ENCODE measurements around the gene DOC2B. TPM values are rescaled to one million over a fixed set of nuclear protein-coding genes. Genes with fewer than 3 reads are reported as not detected.
A peak's percentile ranks its signal among the peaks of the same experiment; 100 is the strongest.
"Not testable (repeated sequence)": the region's sequence is repeated elsewhere in the genome, so short reads cannot be mapped to it uniquely, and the experiment has no call there.

DOC2B gene
- total RNA-seq, 1 experiment from 2014 or later = 2.7 TPM

GRCh38 chr17:225551-225950 lies 44.1 kb upstream of the DOC2B start:
- H3K9me3 Mint-ChIP-seq = no peaks in the 10 kb centered on the region; the same call in 1 of the 2 replicates
- H3K4me1 Mint-ChIP-seq = peaks cover 5% of the 10 kb centered on the region
- CTCF ChIA-PET = interaction anchor here (1.0 kb wide), 1 partner anchor 691 kb away, joined by 3 read pairs; no protein-coding TSS in a partner anchor
- DNase-seq (ENCODE audit: low spot score) (no peak), ATAC-seq (no peak)
- no peak overlapping the region for H3K4me3 Mint-ChIP-seq
- POLR2A ChIA-PET = no interaction called here
- H3K27me3 Mint-ChIP-seq (ENCODE audit: low read depth) = no peaks in the 10 kb centered on the region
- no peak overlapping the region for H3K27ac Mint-ChIP-seq
- TF ChIP-seq SOX15 (CRISPR knock-in tag; IDR thresholded peaks at IDR 0.05) (no peak), ATF6 (CRISPR knock-in tag; IDR thresholded peaks at IDR 0.05) (no peak), E2F4 (CRISPR knock-in tag; IDR thresholded peaks at IDR 0.05; ENCODE audit: borderline replicate concordance, low read depth) (no peak), ZNF121 (CRISPR knock-in tag; IDR thresholded peaks at IDR 0.05) (no peak), ZNF281 (CRISPR knock-in tag; IDR thresholded peaks at IDR 0.05) (no peak), NFATC4 (CRISPR knock-in tag; IDR thresholded peaks at IDR 0.05) (no peak), E2F5 (CRISPR knock-in tag; IDR thresholded peaks at IDR 0.05) (no peak), NR2C2 (CRISPR knock-in tag; IDR thresholded peaks at IDR 0.05) (no peak), JUN (CRISPR knock-in tag; IDR thresholded peaks at IDR 0.05) (no peak), ATF1 (CRISPR knock-in tag; IDR thresholded peaks at IDR 0.05) (no peak), E2F1 (CRISPR knock-in tag; IDR thresholded peaks at IDR 0.05) (no peak)
- H3K36me3 Mint-ChIP-seq = no peaks in the 10 kb centered on the region

- POLR2A ChIA-PET; H3K27me3 Mint-ChIP-seq (ENCODE audit: low read depth); H3K4me3 Mint-ChIP-seq; ATAC-seq; H3K36me3 Mint-ChIP-seq; DNase-seq (ENCODE audit: low spot score); CTCF ChIA-PET; H3K9me3 Mint-ChIP-seq; H3K4me1 Mint-ChIP-seq; H3K27ac Mint-ChIP-seq: not testable (repeated sequence)
Measured at GRCh38 chr17:224576-224975, 43.1 kb upstream of the DOC2B start.

- no peak for TF ChIP-seq SMAD3 (CRISPR knock-in tag; IDR thresholded peaks at IDR 0.05; ENCODE audit: borderline replicate concordance)
- ATAC-seq (no peak), DNase-seq (ENCODE audit: low spot score) (peak; percentile 6)
- Mint-ChIP-seq H3K4me3 (no peak overlapping the region), H3K9me3 (no peaks in the 10 kb centered on the region; the same call in 1 of the 2 replicates), H3K36me3 (no peaks in the 10 kb centered on the region), H3K4me1 (peaks cover 5% of the 10 kb centered on the region), H3K27me3 (ENCODE audit: low read depth) (no peaks in the 10 kb centered on the region), H3K27ac (no peak overlapping the region)
- ChIA-PET POLR2A (no interaction called here), CTCF (no interaction called here)
Measured at GRCh38 chr17:223723-224471, 42.4 kb upstream of the DOC2B start.
